LNCAP (cell line): ENCODE measurements around the gene SOX2.

ENCODE experiments used
- CTCF ChIP-seq: fragments of 450-650 bp; IDR thresholded peaks from 2 replicates; pipeline ENCODE4 v1.5.1; 2017; ENCODE audit warnings: mild to moderate bottlenecking

Gene SOX2

DNA sequence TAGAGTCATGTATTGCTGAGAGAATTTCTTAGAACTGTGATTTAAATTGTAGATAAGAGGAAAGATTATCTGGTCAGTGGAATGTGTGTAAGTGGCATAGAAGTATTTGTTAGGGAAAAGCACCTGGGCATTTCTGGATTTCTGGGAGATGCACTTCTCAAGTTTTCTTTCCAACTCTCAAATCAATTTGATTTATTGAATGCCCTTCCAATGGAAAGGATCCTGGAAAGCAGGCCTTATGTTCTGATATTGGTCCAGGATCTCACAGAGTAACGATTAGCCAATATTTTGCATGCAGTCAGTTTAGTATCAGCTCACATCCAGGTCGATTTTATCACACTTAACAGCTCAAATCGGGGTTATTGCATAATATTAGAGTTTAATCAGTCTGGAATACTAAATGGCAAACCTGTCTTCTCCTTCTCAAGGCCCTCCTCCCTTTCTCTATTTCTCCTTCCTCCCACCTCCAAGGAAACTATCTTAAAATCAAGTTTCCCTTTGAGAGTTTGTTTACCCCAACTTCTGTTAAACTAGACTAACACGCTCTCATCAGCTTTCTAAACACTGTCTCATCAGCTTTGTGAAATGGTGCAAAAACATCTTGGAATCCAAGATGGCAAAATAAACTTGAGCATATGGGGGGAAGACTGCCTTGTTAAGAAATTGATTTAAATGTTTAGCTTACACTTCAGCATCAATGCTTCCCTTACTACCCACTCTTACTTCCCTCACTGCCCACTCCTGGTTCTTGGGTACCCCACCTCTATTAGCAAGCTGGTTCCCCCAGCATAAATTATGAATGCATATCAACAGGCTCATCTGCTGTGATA lies 9.5 kb downstream of the SOX2 start:
- no peak for TF ChIP-seq CTCF

GRCh38 chr3:181722156-181722555 lies 10.4 kb downstream of the SOX2 start:
- no peak for TF ChIP-seq CTCF

GRCh38 chr3:181722766-181723425 lies 11.2 kb downstream of the SOX2 start:
- TF ChIP-seq CTCF: no peak

GRCh38 chr3:181723625-181724191 lies 12.0 kb downstream of the SOX2 start:
- TF ChIP-seq CTCF: no peak

GRCh38 chr3:181724192-181724965 lies 12.7 kb downstream of the SOX2 start:
- TF ChIP-seq CTCF: no peak

- no peak for TF ChIP-seq CTCF
These were observed 13.5 kb downstream of the SOX2 start for GRCh38 chr3:181725131-181725731.

DNA sequence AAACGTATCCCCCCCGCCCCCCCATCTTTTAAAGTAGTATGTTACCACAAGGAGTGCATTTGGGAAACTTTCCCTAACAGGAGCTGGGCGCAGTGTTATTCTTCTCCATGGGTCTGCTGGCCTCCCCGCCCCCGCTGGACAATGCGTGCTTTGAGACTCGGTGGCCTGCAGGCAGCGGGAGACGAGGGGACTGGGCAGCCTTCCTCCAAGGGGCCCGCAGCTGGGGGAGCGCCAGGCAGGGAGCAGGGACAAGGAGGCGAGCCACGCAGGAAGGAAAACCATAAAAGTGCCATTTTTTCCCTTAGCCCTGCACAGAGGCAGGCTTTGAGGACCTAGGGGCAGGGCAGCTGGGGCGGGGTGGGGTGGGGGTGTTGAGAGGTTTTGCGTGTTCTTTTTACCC lies 14.1 kb downstream of the SOX2 start:
- no peak for TF ChIP-seq CTCF
